Measurements from ENCODE around the gene SLC16A9.
"Not testable (repeated sequence)": the region's sequence is repeated elsewhere in the genome, so short reads cannot be mapped to it uniquely, and the experiment has no call there.

SLC16A9 gene

GRCh38 chr10:59674215-59674836 lies 35.3 kb downstream of the SLC16A9 start:
- Mint-ChIP-seq H3K36me3 (ENCODE audit: low read depth) (no peaks in the 10 kb centered on the region), H3K27me3 (no peaks in the 10 kb centered on the region), H3K9me3 (no peaks in the 10 kb centered on the region), H3K4me1 (ENCODE audit: low read depth) (peaks cover 3% of the 10 kb centered on the region), H3K27ac (no peak overlapping the region), H3K4me3 (no peak overlapping the region)
- no peak for DNase-seq

GRCh38 chr10:59672150-59672875 lies 37.3 kb downstream of the SLC16A9 start:
- DNase-seq = no peak
- H3K9me3 Mint-ChIP-seq = no peaks in the 10 kb centered on the region
- H3K27me3 Mint-ChIP-seq = no peaks in the 10 kb centered on the region
- H3K4me1 Mint-ChIP-seq (ENCODE audit: low read depth) = no peaks in the 10 kb centered on the region
- H3K36me3 Mint-ChIP-seq (ENCODE audit: low read depth) = no peaks in the 10 kb centered on the region
- H3K4me3 Mint-ChIP-seq = no peak overlapping the region
- no peak overlapping the region for H3K27ac Mint-ChIP-seq

GRCh38 chr10:59670269-59670668 lies 39.4 kb downstream of the SLC16A9 start:
- Mint-ChIP-seq H3K9me3 (no peaks in the 10 kb centered on the region), H3K4me3 (no peak overlapping the region), H3K4me1 (ENCODE audit: low read depth) (no peaks in the 10 kb centered on the region), H3K36me3 (ENCODE audit: low read depth) (no peaks in the 10 kb centered on the region), H3K27me3 (no peaks in the 10 kb centered on the region), H3K27ac (no peak overlapping the region)
- no peak for DNase-seq

- Mint-ChIP-seq H3K4me1 (ENCODE audit: low read depth) (no peaks in the 10 kb centered on the region), H3K36me3 (ENCODE audit: low read depth) (no peaks in the 10 kb centered on the region), H3K4me3 (no peak overlapping the region), H3K9me3 (no peaks in the 10 kb centered on the region), H3K27me3 (no peaks in the 10 kb centered on the region), H3K27ac (no peak overlapping the region)
- no peak for DNase-seq
These were observed 41.6 kb downstream of the SLC16A9 start for GRCh38 chr10:59668096-59668495.

GRCh38 chr10:59666310-59666709 lies 43.3 kb downstream of the SLC16A9 start:
- H3K4me1 Mint-ChIP-seq (ENCODE audit: low read depth) = no peaks in the 10 kb centered on the region
- H3K27me3 Mint-ChIP-seq = no peaks in the 10 kb centered on the region
- no peak overlapping the region for H3K27ac Mint-ChIP-seq
- no peak overlapping the region for H3K4me3 Mint-ChIP-seq
- H3K9me3 Mint-ChIP-seq = no peaks in the 10 kb centered on the region
- no peak for DNase-seq
- H3K36me3 Mint-ChIP-seq (ENCODE audit: low read depth) = no peaks in the 10 kb centered on the region

- not testable (repeated sequence) for H3K9me3 Mint-ChIP-seq; H3K27me3 Mint-ChIP-seq; DNase-seq; H3K4me1 Mint-ChIP-seq (ENCODE audit: low read depth); H3K36me3 Mint-ChIP-seq (ENCODE audit: low read depth); H3K27ac Mint-ChIP-seq; H3K4me3 Mint-ChIP-seq
These were observed 46.4 kb downstream of the SLC16A9 start for GRCh38 chr10:59663213-59663612.

GRCh38 chr10:59657724-59658123 lies 51.9 kb downstream of the SLC16A9 start:
- H3K27me3 Mint-ChIP-seq = peaks cover 5% of the 10 kb centered on the region
- no peak overlapping the region for H3K27ac Mint-ChIP-seq
- no peak overlapping the region for H3K4me3 Mint-ChIP-seq
- H3K36me3 Mint-ChIP-seq (ENCODE audit: low read depth) = no peaks in the 10 kb centered on the region
- DNase-seq = no peak
- peaks cover 2% of the 10 kb centered on the region for H3K9me3 Mint-ChIP-seq
- H3K4me1 Mint-ChIP-seq (ENCODE audit: low read depth) = peaks cover 11% of the 10 kb centered on the region

GRCh38 chr10:59655309-59655708 lies 54.3 kb downstream of the SLC16A9 start:
- no peak overlapping the region for H3K4me3 Mint-ChIP-seq
- no peak for DNase-seq
- no peaks in the 10 kb centered on the region for H3K36me3 Mint-ChIP-seq (ENCODE audit: low read depth)
- no peak overlapping the region for H3K27ac Mint-ChIP-seq
- H3K9me3 Mint-ChIP-seq = peaks cover 2% of the 10 kb centered on the region
- peaks cover 11% of the 10 kb centered on the region for H3K4me1 Mint-ChIP-seq (ENCODE audit: low read depth)
- H3K27me3 Mint-ChIP-seq = peaks cover 5% of the 10 kb centered on the region

- Mint-ChIP-seq H3K9me3 (no peaks in the 10 kb centered on the region), H3K27ac (no peak overlapping the region), H3K4me1 (ENCODE audit: low read depth) (peaks cover 11% of the 10 kb centered on the region), H3K36me3 (ENCODE audit: low read depth) (no peaks in the 10 kb centered on the region), H3K4me3 (no peak overlapping the region), H3K27me3 (peaks cover 8% of the 10 kb centered on the region)
- no peak for DNase-seq
These were observed 55.6 kb downstream of the SLC16A9 start for GRCh38 chr10:59654007-59654406.

- Mint-ChIP-seq H3K27ac (no peak overlapping the region), H3K4me1 (ENCODE audit: low read depth) (peaks cover 11% of the 10 kb centered on the region), H3K27me3 (peaks cover 6% of the 10 kb centered on the region), H3K9me3 (no peaks in the 10 kb centered on the region), H3K4me3 (no peak overlapping the region), H3K36me3 (ENCODE audit: low read depth) (no peaks in the 10 kb centered on the region)
- DNase-seq = no peak
These were observed 57.7 kb downstream of the SLC16A9 start for GRCh38 chr10:59651902-59652301.

GRCh38 chr10:59649606-59650346 lies 59.9 kb downstream of the SLC16A9 start:
- Mint-ChIP-seq H3K9me3 (peaks cover 14% of the 10 kb centered on the region), H3K4me3 (no peak overlapping the region), H3K4me1 (ENCODE audit: low read depth) (peaks cover 11% of the 10 kb centered on the region), H3K36me3 (ENCODE audit: low read depth) (no peaks in the 10 kb centered on the region), H3K27me3 (peaks cover 6% of the 10 kb centered on the region), H3K27ac (no peak overlapping the region)
- no peak for DNase-seq

GRCh38 chr10:59648711-59649201 lies 60.9 kb downstream of the SLC16A9 start:
- Mint-ChIP-seq H3K27ac (no peak overlapping the region), H3K27me3 (peaks cover 6% of the 10 kb centered on the region), H3K36me3 (ENCODE audit: low read depth) (no peaks in the 10 kb centered on the region), H3K9me3 (peaks cover 19% of the 10 kb centered on the region), H3K4me1 (ENCODE audit: low read depth) (peaks cover 5% of the 10 kb centered on the region), H3K4me3 (no peak overlapping the region)
- no peak for DNase-seq

- no peaks in the 10 kb centered on the region for H3K4me1 Mint-ChIP-seq (ENCODE audit: low read depth)
- H3K27me3 Mint-ChIP-seq = peaks cover 6% of the 10 kb centered on the region
- no peak for DNase-seq
- H3K4me3 Mint-ChIP-seq = no peak overlapping the region
- no peaks in the 10 kb centered on the region for H3K36me3 Mint-ChIP-seq (ENCODE audit: low read depth)
- no peak overlapping the region for H3K27ac Mint-ChIP-seq
- H3K9me3 Mint-ChIP-seq = peaks cover 19% of the 10 kb centered on the region
These were observed 64.8 kb downstream of the SLC16A9 start for GRCh38 chr10:59644841-59645240.

- H3K27ac Mint-ChIP-seq; H3K4me1 Mint-ChIP-seq (ENCODE audit: low read depth); H3K36me3 Mint-ChIP-seq (ENCODE audit: low read depth); H3K4me3 Mint-ChIP-seq; H3K27me3 Mint-ChIP-seq; DNase-seq: not testable (repeated sequence)
- peaks cover 19% of the 10 kb centered on the region for H3K9me3 Mint-ChIP-seq
These were observed 68.0 kb downstream of the SLC16A9 start for GRCh38 chr10:59641688-59642087.
